HUDEP-2 (cell line): Measurements from ENCODE around the gene CFH.
"Not testable (repeated sequence)": the region's sequence is repeated elsewhere in the genome, so short reads cannot be mapped to it uniquely, and the experiment has no call there.

Experiments used
- DNase-seq, 76 experiments: peaks; one replicate each; lab custom pipeline; 2025; ENCODE audit not compliant: unreplicated experiment in 76 of 76; lab: John Stamatoyannopoulos, UW

Gene CFH

DNA sequence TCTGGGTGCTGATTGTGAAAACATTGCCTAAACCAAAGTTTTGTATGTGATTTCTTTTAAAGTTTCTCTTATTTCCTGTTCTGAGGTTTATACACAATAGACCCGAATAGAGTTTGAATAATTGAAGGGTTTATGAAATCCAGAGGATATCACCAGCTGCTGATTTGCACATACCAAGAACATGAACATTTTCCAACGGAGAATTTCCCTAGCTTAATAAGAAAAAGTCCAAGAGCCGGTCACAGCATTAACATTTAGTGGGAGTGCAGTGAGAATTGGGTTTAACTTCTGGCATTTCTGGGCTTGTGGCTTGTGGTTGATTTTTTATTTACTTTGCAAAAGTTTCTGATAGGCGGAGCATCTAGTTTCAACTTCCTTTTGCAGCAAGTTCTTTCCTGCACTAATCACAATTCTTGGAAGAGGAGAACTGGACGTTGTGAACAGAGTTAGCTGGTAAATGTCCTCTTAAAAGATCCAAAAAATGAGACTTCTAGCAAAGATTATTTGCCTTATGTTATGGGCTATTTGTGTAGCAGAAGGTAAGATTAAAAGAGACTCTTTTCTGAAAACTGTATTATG, at the start of gene CFH:
Gene CFH, plus strand, starts transcription at position 407 of the 579 bp plus-strand sequence. Its CDS starts 75 bp downstream, at position 482.
- DNase-seq: no peak

DNA sequence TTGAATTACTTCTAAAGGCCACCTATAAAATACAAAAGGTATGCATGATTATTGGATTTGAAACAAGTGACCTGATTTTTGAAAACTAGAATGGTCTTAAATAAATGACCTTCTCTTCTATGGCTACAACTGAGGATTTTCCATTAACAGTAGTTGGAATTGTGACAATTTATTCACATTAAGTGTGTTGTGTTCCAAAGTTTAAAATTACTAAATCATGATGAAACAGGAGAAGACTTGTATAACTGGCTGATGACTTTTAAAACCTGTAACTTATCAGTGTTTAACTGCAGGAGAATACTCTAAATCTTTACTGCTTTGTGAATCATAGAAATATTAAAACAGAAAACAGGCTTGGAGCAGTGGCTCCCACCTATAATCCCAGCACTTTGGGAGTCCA, 48.2 kb upstream of the CFH start:
- DNase-seq: no peak

DNA sequence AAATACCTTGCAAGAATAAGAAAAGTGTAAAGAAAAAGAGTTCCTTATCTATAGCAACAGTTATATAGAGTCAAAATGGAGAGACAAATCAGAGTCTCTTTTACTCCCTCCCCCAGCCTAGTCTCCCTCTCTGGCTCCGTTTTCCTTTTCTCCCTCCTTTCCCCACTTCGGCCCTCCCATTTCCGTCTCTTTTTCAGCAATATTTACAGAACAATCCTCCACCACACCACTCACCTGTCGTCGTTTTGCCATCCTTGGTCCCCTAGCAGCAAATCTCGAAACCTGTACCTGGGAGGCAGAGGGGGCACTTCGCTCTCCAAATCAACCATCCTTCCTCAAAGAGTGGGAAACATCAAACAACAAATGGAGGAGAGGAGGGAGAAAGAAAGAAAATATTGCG, 43.9 kb upstream of the CFH start:
- DNase-seq: no peak

DNA sequence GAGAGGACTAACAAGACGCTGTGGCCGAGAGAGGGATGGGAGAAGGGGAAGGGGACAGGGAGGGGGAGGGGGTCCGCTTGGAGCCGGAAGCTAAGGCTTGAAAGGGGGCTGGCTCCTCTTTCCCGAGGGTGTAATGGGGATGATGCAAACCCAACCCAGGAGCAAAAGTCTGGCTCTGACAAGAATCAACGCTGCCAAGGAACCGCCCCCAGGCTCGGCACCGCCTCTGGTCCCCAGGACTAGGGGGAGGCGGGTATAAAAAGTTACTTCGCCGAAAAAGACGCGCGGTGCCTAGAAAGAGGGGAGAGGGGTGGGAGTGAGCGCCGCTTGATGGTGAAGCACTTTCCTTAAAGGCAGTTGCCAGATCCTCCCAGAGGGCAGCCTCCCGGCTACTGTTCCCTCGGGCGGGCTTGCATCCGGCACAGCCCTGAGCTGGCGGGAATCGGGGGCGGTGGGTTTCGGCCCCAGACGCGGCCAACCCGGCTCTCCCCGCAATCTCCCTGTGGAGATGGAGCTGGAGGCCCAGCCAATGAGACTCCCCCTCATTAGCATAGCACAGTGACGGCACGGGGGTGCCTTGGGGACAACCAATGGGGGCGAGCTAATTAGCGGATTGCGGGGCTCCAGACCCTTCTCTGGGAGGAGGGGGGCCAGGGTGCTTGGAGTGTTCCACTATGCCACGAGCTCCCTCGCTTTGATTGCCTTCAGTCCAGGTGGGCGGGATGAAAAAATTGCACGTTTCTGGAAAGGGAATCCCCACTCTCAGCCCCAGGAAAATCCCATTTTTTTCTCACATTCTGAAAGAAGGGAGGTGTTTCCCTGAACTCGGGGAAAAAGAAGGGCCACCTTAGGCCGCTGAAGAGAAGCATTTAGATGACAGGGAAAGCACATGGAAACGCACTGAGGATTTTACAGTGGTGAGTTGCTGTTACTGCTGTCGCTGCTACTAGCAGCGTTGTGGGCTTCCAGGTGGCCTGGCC, 43.2 kb upstream of the CFH start, which contains the start of gene KCNT2:
Gene KCNT2, minus strand, starts transcription at position 51 of the 980 bp plus-strand sequence. CDS start 131 bp downstream, outside the sequence.
- peak in 1 of 76 experiments; percentile 4 for DNase-seq

DNA sequence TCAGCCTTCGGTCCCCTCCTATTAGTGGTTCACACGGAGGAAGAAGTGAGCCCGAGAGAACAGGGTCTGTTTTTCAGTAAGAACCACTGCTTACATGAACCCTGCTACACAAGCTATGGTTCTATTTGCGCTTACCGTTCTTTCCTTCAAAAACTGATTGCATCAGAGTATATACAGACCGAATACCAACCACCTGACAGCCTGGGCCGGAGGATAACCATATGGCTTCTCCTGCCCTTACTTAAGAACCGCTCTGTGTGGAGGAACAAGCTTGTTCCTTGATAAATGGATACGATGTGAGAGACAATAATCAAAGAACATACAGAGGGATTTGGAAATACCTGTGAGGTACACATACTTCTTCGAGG, 42.5 kb upstream of the CFH start:
- DNase-seq: no peak

DNA sequence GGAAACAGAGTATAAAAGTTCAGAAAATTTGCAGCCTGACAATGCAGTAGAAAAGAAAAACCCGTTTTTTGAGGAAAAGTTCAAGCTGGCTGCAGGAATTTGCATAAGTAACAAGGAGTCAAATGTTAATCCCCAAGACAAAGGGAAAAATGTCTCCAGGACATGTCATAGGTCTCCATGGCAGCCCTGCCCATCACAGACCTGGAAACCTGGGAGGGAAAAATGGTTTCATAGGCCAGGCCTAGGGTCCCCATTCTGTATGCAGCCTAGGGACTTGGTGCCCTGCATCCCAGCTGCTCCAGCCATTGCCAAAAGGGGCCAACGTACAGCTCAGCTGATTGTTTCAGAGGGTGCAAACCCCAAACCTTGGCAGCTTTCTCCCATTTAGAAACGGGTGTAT, 40.0 kb upstream of the CFH start:
- DNase-seq: no peak

DNA sequence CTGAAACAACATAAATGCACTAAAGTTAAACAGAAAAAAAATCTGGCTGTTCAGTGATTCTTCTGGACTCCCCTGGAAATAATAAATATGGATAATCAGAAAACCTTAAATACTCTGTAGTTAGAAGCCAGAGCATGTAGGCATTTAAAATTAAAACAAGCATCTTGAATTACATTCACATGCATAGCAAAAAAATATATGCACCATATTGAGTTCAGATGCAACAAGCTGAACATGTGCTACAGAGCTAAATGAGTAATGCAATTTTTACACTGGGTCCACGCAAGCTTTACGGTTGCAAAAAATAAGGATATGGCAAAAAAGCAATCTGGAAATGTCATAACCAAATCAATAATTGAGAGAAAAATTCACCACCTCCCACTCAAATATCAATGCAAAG, 32.1 kb upstream of the CFH start:
- no peak for DNase-seq

DNA sequence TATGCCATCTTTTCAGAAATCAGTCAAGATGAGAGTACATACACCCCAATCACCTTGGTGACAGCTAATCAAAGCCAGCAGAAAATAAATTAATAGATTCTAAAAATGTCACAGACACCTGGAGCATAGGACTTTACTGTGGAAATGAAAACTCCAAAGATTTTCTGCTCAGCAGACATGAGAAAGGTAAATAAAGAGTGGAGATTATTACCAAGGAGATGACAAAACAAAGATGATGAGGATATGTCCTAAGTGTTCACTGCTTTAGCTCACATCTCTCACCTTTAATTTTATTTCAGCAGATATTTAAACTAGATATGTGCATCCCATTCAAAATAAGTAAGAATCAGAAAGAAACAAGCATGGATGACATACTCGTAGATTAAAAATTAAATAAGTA, 28.8 kb upstream of the CFH start:
- DNase-seq: no peak

DNA sequence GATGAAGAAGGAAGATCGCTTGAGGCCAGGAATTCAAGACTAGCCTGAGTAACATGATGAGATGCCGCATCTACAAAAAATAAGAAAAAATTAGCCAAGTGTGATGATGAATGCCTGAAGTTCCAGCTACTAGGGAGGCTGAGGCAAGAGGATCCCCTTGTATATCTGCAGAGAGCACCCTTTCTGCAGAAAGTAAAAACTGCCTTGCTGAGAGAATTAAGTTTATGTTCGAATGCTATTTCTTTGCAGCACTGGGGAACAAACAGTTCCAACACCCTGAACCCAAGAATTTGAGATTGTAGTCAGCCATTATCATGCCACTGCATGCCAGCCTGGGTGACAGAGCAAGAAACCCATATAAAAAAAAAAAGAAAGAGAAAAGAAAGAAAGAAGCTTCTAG, 23.0 kb upstream of the CFH start:
- DNase-seq: no peak

DNA sequence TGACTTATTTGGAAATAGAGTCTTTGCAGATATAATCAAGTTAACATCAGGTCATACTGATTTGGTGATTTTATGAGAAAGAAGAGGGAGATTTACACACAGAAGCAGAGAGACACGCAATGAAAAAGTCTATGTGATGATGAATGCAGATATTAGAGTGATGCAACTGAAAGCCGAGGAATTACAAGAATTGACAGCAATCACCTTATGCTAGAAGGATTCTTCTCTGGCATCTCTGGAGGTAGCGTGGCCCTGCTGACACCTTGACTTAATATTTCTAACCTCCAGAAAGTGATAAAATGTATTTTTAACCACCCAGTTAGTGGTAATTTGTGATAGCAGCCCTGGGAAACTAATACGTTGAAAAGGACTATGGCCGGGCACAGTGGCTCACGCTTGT, 14.2 kb upstream of the CFH start:
- DNase-seq: no peak

DNA sequence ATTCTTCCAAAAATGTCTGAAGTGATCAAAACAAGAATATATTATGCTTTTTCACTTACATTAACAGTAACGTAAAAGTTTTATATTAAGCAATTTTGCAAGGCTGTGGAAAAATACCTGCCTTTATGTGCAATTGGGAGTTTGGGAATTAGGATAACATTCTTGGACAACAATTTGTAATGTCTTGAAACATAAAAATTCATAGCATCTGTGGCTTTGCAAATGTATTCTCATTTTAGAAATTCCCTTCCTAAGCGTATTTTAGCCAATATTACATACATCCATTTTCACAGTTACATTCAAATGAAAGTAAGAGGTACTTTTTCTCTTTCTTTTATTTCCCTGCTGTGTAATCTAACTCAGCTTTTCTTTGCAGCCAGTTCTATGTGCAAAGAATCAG, 13.4 kb upstream of the CFH start:
- no peak for DNase-seq

DNA sequence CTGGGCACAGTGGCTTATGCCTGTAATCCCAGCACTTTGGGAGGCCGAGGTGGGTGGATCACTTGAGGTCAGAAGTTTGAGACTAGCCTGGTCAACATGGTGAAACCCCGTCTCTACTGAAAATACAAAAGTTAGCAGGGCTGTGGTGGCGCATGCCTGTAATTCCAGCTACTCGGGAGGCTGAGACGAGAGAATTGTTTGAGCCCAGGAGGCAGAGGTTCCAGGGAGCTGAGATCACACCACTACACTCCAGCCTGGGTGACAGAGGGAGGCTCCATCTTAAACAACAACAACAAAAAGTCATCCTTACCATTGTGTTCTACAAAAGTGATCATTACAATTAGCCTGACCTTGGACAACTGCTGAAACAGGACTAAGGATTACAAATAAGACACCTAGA, 12.6 kb upstream of the CFH start:
- DNase-seq: not testable (repeated sequence)

DNA sequence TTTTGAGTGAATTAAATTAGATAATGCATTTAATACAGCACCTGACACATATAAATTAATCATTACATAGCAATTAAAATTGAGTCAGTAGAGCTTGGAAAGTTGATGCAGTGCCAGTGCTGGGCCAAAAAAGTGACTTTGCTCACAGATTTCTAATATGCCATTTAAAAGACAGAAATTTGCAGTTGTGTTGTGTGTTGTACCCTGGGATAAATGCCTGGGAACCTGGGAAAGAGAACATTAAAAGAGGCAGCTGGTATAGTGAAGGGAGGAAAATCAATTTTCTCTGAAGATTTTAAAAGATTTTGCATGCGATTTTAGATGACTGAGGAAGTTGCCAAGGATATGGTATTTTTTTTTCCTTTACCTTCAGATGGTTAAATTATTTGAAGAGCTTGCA, 10.9 kb upstream of the CFH start:
- no peak for DNase-seq

DNA sequence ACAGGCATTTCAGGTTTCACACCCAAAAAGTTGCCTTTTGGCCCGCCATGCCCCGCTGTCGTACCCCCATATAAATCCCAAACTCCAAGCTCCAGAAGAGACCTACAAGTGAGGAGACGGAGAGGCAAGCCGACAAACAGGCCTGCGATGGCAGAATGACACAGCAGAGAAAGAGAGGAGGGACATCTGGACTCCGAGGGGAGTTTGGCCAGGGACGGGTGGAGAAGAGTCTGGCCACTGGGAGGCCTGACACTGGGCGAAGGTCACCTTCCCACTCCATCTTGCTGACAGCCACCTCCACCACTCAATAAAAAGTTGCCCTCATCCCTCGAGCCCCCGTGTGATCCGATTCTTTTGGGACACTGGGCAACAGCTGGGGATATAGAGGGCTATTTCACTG, 1.9 kb upstream of the CFH start:
- no peak for DNase-seq

DNA sequence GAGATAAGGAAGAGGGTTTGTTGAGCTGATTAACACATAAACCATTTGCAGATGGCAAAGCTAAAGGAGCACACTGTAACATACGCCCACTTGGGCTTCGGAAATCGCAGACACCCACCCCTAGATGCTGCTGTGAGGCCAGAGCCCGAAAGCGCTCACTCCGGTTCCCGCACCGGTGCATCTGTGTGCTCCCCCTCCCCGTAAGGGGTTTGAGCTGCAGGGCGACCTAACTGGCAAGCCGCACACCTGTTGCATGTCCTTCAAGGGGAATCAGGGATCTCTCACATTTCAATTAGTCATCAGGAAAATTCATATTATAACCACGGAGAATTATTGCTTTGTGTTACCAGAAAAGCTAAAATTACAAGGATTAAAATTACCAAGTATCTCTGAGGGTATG, 1.4 kb upstream of the CFH start:
- DNase-seq: no peak

DNA sequence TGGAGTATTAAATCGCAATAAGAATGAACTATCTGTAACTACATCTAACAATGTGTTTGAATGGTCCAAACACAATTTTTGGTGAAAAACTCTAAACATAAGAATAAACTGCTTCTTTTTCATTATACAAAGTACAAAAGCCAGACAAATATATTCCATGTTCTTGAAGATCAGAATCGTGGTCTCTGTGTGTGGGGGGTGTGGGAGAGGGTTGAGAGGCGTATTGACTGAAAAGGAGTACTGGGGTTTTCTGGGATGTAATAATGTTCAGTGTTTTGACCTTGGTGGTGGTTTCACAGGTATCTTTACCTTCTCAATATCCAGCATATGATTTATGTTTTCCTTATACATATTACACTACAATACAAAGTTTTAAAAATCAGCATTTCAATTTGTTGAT, 764 bp upstream of the CFH start:
- no peak for DNase-seq

DNA sequence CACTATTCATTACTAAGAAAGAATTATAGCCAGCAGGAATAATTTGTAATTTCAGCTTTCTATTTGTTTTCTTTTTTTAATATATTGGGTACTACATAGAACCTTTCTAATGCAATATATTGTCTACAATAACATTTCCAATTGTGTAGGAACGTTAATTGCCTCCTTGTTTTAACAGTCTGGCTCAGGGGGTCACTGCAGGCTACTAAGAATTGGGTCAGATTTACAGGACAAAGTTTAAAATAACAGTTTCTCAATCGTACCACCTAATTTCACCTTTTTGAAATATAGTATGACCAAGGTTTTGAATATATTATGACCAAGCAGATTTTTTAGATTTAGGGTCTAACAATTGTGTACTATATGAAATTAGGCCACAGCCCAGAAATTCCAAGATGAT, 2.4 kb downstream of the CFH start:
- no peak for DNase-seq

DNA sequence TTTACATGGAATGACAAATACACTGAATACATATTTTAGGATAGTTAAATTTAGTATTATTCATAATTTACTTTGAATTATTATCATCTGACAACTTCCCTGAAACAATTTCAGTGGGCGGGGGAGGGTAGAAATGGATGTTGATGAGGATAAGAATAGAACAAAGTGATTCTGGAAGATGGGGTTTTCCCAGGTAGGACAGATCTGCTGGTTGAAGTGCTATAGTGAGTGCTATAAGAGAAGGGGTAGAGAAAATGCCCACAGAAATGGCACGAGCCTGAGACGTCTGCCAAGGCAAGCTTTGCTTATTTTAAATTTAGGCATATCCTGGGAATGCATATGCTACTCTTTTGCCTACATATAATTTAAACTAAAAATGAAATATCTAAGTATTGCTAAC, 3.2 kb downstream of the CFH start:
- no peak for DNase-seq

DNA sequence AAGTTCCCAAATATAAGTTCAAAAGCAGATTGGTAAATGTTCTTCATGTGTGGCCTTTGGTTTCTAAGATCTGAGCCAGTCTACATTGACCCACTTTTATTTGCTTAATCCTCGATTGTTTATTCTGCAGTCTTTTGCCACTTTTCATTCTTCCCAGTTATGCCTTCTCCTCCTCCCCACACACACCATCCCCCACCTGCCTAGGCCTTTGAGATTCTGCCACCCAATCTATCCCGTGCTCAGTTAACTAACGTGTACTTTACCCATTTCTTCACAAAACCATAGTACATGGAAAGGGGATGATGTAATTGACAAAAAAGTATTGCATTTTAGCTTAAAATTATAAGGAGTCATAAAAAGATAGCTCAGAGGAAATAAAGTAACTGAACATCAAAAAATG, 3.7 kb downstream of the CFH start:
- no peak for DNase-seq

DNA sequence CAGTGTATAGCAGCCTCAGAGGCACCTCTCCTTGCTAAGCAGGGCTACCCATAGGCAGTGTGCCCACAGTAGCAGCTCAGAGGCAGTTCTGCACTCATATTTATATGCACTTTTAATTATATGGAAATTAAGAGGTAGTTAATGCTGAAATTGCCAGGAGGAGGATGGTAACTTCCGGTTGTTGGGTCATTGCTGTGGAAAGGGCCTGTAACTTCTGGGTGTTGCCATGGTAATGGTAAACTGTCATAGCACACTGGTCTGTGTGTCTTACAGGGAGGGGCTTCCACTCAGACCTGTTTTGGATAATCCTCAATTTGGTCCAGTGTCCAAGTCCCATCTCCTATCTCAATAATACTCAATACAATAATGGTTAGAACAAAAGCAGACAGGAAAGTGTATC, 7.6 kb downstream of the CFH start:
- no peak for DNase-seq

DNA sequence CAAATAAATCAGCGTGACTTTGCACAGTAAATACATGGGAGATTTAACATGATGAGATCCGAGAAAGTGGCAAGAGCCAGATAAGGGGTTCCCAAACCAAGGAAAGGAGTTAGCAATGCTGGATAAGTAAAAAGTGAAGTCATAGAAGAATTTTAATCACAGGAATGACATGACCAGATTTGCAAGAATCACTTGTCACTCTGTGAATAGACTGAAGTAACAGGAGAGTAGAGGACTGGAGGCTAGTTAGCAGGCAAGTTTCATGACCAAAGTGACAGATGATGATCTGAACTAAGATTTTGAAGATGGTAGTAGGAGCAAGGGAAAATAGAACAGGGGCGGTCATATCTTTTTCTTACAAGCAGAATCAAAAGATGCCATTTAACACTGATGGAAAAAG, 8.4 kb downstream of the CFH start:
- no peak for DNase-seq

DNA sequence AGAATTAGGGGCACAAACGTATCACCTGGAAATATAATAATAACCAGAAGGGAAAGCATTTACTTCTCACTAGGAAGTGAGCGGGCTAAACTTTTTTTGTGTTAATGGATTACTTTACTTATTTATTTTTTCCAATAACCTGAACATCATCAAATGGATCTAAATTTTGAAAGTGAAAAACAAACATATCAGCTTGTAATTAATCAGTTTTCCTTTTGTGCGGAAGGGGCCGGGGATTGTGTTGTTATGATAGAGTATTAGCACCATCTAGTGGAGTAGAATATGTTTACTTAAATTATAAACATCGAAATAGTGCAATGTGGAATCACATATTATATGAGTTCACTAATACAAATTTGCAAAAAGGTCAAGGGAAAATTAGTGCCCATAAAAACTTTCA, 9.0 kb downstream of the CFH start:
- DNase-seq: peak in 6 of 76 experiments; percentile 0 to 10 (median 5)
